Measurements from ENCODE around the gene FIS1.

GRCh38 chr7:101205901-101206664 lies 38.8 kb downstream of the FIS1 start:
- TF ChIP-seq CTCF (IDR thresholded peaks at IDR 0.05) (no peak), POLR2A (IDR thresholded peaks at IDR 0.05) (no peak)
